K562 (cell line): ENCODE measurements around the gene ZNF506. TPM values are rescaled to one million over a fixed set of nuclear protein-coding genes. Genes with fewer than 3 reads are reported as not detected.

Experiments
- CXXC5 ChIP-seq: fragments of 250-450 bp; sonication (Bioruptor Pico); IDR thresholded peaks from 2 replicates; pipeline ENCODE4 v1.8.0; 2022; ENCODE audit warnings: inconsistent platforms, mild to moderate bottlenecking, moderate library complexity
- DACH1 ChIP-seq: fragments of 450-650 bp; IDR thresholded peaks from 2 replicates; pipeline ENCODE4 v1.6.1; 2018; ENCODE audit not compliant: partially characterized antibody
- E4F1 ChIP-seq: fragments of 250-450 bp; sonication (Bioruptor Pico); IDR thresholded peaks from 2 replicates; pipeline ENCODE4 v1.5.0; 2021; ENCODE audit warnings: mild to moderate bottlenecking, borderline replicate concordance
- ESRRB ChIP-seq: fragments of 250-450 bp; sonication (Bioruptor Pico); IDR thresholded peaks from 2 replicates; pipeline ENCODE4 v1.5.0; 2020; ENCODE audit warnings: mild to moderate bottlenecking, moderate library complexity, borderline replicate concordance
- FOXA1 ChIP-seq: fragments of 450-650 bp; IDR thresholded peaks from 2 replicates; pipeline ENCODE4 v1.6.1; 2016; ENCODE audit warnings: mild to moderate bottlenecking, borderline replicate concordance
- GTF3C2 ChIP-seq: IDR thresholded peaks from 3 replicates; pipeline ENCODE4 v1.6.1; 2011; ENCODE audit warnings: borderline replicate concordance, mild to moderate bottlenecking, moderate library complexity; ENCODE audit not compliant: insufficient read length; ENCODE audit errors: extremely low read depth
- HMGXB4 ChIP-seq: sonication (generic); formaldehyde crosslinking; IDR thresholded peaks from 2 replicates; pipeline ENCODE4 v1.8.1; 2023; ENCODE audit warnings: mild to moderate bottlenecking, missing genetic modification reagents
- MECOM ChIP-seq: fragments of 250-450 bp; sonication (Bioruptor Pico); IDR thresholded peaks from 2 replicates; pipeline ENCODE4 v1.8.0; 2022; ENCODE audit warnings: inconsistent platforms
- NFIC ChIP-seq: fragments of 450-650 bp; IDR thresholded peaks from 2 replicates; pipeline ENCODE4 v1.6.1; 2017; ENCODE audit warnings: mild to moderate bottlenecking, inconsistent platforms
- PRPF4 ChIP-seq: fragments of 200-400 bp; formaldehyde crosslinking; IDR thresholded peaks from one replicate; pipeline ENCODE4 v1.6.1; 2017; ENCODE audit warnings: low read length, low read depth, mild to moderate bottlenecking; ENCODE audit not compliant: insufficient read depth, poor library complexity, severe bottlenecking
- SETDB1 ChIP-seq: IDR thresholded peaks from one replicate; pipeline ENCODE4 v1.6.1; 2012; ENCODE audit warnings: low read length, control low read depth, inconsistent platforms
- SMAD3 ChIP-seq: fragments of 450-650 bp; formaldehyde crosslinking; conservative IDR thresholded peaks from 2 replicates; pipeline ENCODE4 v1.4.0; 2020; ENCODE audit warnings: mild to moderate bottlenecking
- SMARCA5 ChIP-seq: fragments of 450-650 bp; IDR thresholded peaks from 2 replicates; pipeline ENCODE4 v1.6.1; 2016
- TBP ChIP-seq: optimal IDR thresholded peaks from 2 replicates; pipeline ENCODE3; 2011; ENCODE audit warnings: low read depth, low read length, improper control_type of control experiment
- ZBTB49 ChIP-seq: sonication (generic); formaldehyde crosslinking; IDR thresholded peaks from 2 replicates; pipeline ENCODE4 v1.8.0; 2022; ENCODE audit warnings: missing genetic modification reagents, mild to moderate bottlenecking, borderline replicate concordance
- ZC3H8 ChIP-seq: fragments of 450-650 bp; IDR thresholded peaks from 2 replicates; pipeline ENCODE4 v1.6.1; 2017
- ZNF644 ChIP-seq: fragments of 200-800 bp; sonication (Bioruptor generic); IDR thresholded peaks from 2 replicates; pipeline ENCODE4 v1.6.1; 2016; ENCODE audit warnings: low read depth, missing genetic modification characterization, missing compliant biosample characterization
- ZNF780A ChIP-seq: fragments of 250-450 bp; sonication (Bioruptor Pico); IDR thresholded peaks from 2 replicates; pipeline ENCODE4 v1.5.0; 2021; ENCODE audit warnings: mild to moderate bottlenecking
- polyA plus RNA-seq, 8 experiments: library from polyadenylated mRNA; depleted of rRNA in 4 of 8; stranded (reverse) in 5 of 8; unstranded in 3 of 8; fragments of >200 nt; fragmentation: Nextera tagmentation in 2 of 8; fragmentation: Illumina TruSeq in 1 of 8; extraction: Ambion mirVana in 2 of 8; extraction: Trizol in 1 of 8; gene quantifications; 2 replicates each; pipeline versions ENCODE4 v1.2.1 to v1.2.3, GENCODE V29; 2011 to 2014; ENCODE audit warnings: inconsistent platforms in 1 of 8, missing spikeins in 1 of 8
- total RNA-seq, 7 experiments: library from RNA; depleted of rRNA in 6 of 7; stranded (reverse); fragments of >200 nt in 6 of 7; fragmentation: Illumina TruSeq in 2 of 7; extraction: Trizol in 2 of 7; gene quantifications; 2 replicates each; pipeline versions ENCODE4 v1.2.1 to v1.2.3, GENCODE V29; 2011 to 2021; ENCODE audit warnings: low replicate concordance in 1 of 7

Gene ZNF506
- total and polyA plus RNA-seq, 9 of the 15 experiments (the other 6 are each of a cell fraction or from before 2014, with no cell fraction given): 0.03 to 0.44 (median 0.14) TPM; not detected in 2

GRCh38 chr19:19865750-19866610, 44.4 kb upstream of the ZNF506 start, which contains the start of gene ZNF253 (continued):
- no peak for TF ChIP-seq ZNF644
- TF ChIP-seq NFIC: peak; percentile 24; the same call in 1 of the 2 replicates
- TF ChIP-seq ESRRB (CRISPR knock-in tag): no peak
- TF ChIP-seq HMGXB4: no peak
- no peak for TF ChIP-seq GTF3C2
- no peak for TF ChIP-seq SMARCA5
- no peak for TF ChIP-seq SETDB1
- no peak for TF ChIP-seq MECOM (CRISPR knock-in tag)
- peak; percentile 94 for TF ChIP-seq TBP
- no peak for TF ChIP-seq ZC3H8
- no peak for TF ChIP-seq E4F1 (CRISPR knock-in tag)
- no peak for TF ChIP-seq ZNF780A (CRISPR knock-in tag)
- TF ChIP-seq FOXA1: no peak
- TF ChIP-seq ZBTB49 (CRISPR knock-in tag): 0 out of 2 replicates have a peak, but pooled peaks have one; percentile 17
- TF ChIP-seq DACH1: no peak
- TF ChIP-seq SMAD3 (CRISPR knock-in tag): no peak
- no peak for TF ChIP-seq PRPF4
- peak; percentile 44; the same call in 1 of the 2 replicates for TF ChIP-seq CXXC5 (CRISPR knock-in tag)
